Gastroesophageal sphincter (tissue), 3 donors: ENCODE measurements around the gene TAB3.

Experiments
- CTCF ChIP-seq, 4 experiments: fragments of 200-600 bp in 2 of 4; fragments of 450-650 bp in 2 of 4; sonication (generic) in 1 of 4; IDR thresholded peaks; one replicate each; pipeline ENCODE4 v1.5.1; 2017 to 2019; ENCODE audit warnings: antibody characterized with exemption in 4 of 4, mild to moderate bottlenecking in 2 of 4, moderate library complexity in 2 of 4
- EP300 ChIP-seq: sonication (generic); formaldehyde crosslinking; IDR thresholded peaks from one replicate; pipeline ENCODE4 v1.6.1; 2017; ENCODE audit warnings: antibody characterized with exemption, mild to moderate bottlenecking
- POLR2A ChIP-seq, 2 donors: fragments of 450-650 bp; IDR thresholded peaks; one replicate each; pipeline ENCODE4 v1.6.1; 2017; ENCODE audit warnings: antibody characterized with exemption in 2 of 2, mild to moderate bottlenecking in 2 of 2, moderate library complexity in 1 of 2
- POLR2AphosphoS5 ChIP-seq: sonication (generic); formaldehyde crosslinking; IDR thresholded peaks from one replicate; pipeline ENCODE4 v1.6.1; 2017; ENCODE audit warnings: antibody characterized with exemption

GRCh38 chrX:30893206-30893605 is 4.2 kb upstream of the TAB3 start:
- TF ChIP-seq CTCF (IDR thresholded peaks at IDR 0.05): no peak
- no peak for TF ChIP-seq POLR2A (IDR thresholded peaks at IDR 0.05)
- no peak for TF ChIP-seq EP300
- TF ChIP-seq POLR2AphosphoS5: no peak
